HT-29 (cell line): Measurements from ENCODE around the gene ISM2. TPM values are rescaled to one million over a fixed set of nuclear protein-coding genes. Genes with fewer than 3 reads are reported as not detected.

Experiments
- DNase-seq: peaks from one replicate; pipeline ENCODE4 v3.0.0-alpha.2; 2015; ENCODE audit warnings: low spot score
- total RNA-seq: library from RNA; depleted of rRNA; stranded (reverse); fragments of >200 nt; shearing (Covaris generic); gene quantifications from 2 replicates; pipeline ENCODE4 v1.2.3, GENCODE V29; 2014

Gene ISM2
- total RNA-seq, 1 experiment from 2014 or later: not detected

GRCh38 chr14:77508249-77508648 is 9.6 kb upstream of the ISM2 start:
- no peak for DNase-seq

- no peak for DNase-seq
These were observed 9.1 kb upstream of the ISM2 start for GRCh38 chr14:77507762-77508161.

- DNase-seq: no peak
These were observed 6.4 kb upstream of the ISM2 start for GRCh38 chr14:77505031-77505430.

GRCh38 chr14:77503138-77503537 is 4.5 kb upstream of the ISM2 start:
- DNase-seq: no peak

- DNase-seq: no peak
These were observed 3.6 kb upstream of the ISM2 start for GRCh38 chr14:77502109-77502782.

GRCh38 chr14:77498984-77499527 is 440 bp upstream of the ISM2 start:
- no peak for DNase-seq

- DNase-seq: no peak
These were observed 3.3 kb downstream of the ISM2 start for GRCh38 chr14:77495334-77495733.

- no peak for DNase-seq
These were observed 7.6 kb downstream of the ISM2 start for GRCh38 chr14:77491056-77491455.

- DNase-seq: no peak
These were observed 8.1 kb downstream of the ISM2 start for GRCh38 chr14:77490347-77490986.

GRCh38 chr14:77489041-77489440 is 9.6 kb downstream of the ISM2 start:
- DNase-seq: no peak

- no peak for DNase-seq
These were observed 10.1 kb downstream of the ISM2 start for GRCh38 chr14:77488558-77488957.

- DNase-seq: no peak
These were observed 12.5 kb downstream of the ISM2 start for GRCh38 chr14:77485901-77486678.

GRCh38 chr14:77485256-77485655 is 13.4 kb downstream of the ISM2 start:
- no peak for DNase-seq

- no peak for DNase-seq
These were observed 16.2 kb downstream of the ISM2 start for GRCh38 chr14:77482422-77482821.

GRCh38 chr14:77478796-77479195 is 19.8 kb downstream of the ISM2 start:
- no peak for DNase-seq

GRCh38 chr14:77478029-77478428 is 20.6 kb downstream of the ISM2 start:
- no peak for DNase-seq

GRCh38 chr14:77475432-77476115 is 23.0 kb downstream of the ISM2 start:
- DNase-seq: no peak

- no peak for DNase-seq
These were observed 24.0 kb downstream of the ISM2 start for GRCh38 chr14:77474479-77475177.

- no peak for DNase-seq
These were observed 24.7 kb downstream of the ISM2 start for GRCh38 chr14:77473921-77474320.

- DNase-seq: no peak
These were observed 28.3 kb downstream of the ISM2 start for GRCh38 chr14:77470224-77470870.

GRCh38 chr14:77469539-77469938 is 29.1 kb downstream of the ISM2 start:
- DNase-seq: no peak
